ENCODE results near the gene SIPA1L3. TPM values are rescaled to one million over a fixed set of nuclear protein-coding genes. Genes with fewer than 3 reads are reported as not detected.

SIPA1L3 gene
- total RNA-seq, 1 donor from 2014 or later = 14.6 TPM

DNA sequence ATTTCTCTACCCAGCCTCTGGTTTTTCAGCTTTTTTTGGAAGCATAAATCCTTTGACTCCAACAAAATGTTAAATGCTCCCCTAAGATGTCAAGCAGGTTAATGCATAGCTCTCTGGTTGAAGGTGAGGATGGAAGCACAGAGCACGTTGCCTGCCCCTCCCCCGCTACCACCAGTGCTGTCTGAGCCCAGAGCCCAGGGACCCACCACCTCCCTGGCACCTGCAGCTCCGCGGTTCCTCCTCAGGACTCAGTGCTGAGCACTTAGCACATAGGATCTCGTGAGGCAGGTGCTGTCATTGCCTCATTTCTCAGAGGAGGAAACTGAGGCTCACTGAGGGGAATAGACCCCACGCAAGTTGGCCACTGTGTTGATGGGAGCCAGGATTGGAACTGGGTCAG is 268.4 kb downstream of the SIPA1L3 start:
- intact Hi-C loops (cut with micrococcal nuclease) = no loop called here

DNA sequence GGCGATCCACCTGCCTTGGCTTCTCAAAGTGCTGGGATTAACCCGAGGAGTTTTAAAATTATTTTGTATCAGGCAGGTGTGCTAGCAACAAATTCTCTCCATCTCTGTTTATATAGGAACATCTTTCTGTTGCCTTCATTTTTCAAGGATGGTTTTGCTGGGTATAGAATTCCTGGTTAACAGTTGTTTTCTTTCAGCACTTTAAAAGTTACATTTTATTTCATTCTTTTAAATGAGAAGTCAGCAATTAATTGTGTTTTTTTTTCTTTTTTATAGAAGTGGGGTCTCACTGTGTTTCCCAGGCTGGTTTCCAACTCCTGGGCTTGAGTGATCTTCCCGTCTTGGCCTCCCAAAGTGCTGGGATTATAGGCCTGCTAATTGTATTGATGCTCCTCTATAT is 273.1 kb downstream of the SIPA1L3 start:
- intact Hi-C loops (cut with micrococcal nuclease) = no loop called here

DNA sequence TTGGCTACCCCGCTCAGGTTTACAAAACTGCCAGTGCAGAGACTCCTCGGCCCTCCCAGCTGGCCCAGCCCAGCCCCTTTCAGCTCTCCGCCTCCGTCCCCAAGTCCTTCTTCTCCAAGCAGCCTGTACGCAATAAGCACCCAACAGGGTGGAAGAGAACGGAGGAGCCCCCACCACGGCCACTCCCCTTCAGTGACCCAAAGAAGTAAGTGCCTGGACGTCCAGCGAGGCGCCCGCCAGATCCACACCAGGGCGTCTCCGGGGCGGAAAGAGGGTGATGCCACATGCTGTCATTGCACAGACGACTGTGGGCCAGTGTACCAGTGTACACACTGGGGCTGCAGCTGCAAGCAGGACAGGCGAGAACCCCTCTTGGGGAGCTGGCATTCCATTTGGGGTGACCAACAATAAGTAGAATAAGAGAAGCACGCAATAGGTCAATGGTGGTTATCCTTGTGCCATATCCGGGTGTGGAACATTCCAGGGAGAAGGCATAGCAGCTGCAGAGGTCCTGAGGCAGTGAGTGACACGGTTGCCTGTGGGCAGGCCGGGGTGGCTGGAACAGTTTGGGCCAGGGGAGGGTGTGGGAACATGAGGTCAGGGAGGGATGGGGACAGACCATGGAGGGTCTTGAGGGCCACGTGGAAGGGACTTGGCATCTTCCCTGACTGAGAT is 275.7 kb downstream of the SIPA1L3 start:
- intact Hi-C loops (cut with micrococcal nuclease) = no loop called here

DNA sequence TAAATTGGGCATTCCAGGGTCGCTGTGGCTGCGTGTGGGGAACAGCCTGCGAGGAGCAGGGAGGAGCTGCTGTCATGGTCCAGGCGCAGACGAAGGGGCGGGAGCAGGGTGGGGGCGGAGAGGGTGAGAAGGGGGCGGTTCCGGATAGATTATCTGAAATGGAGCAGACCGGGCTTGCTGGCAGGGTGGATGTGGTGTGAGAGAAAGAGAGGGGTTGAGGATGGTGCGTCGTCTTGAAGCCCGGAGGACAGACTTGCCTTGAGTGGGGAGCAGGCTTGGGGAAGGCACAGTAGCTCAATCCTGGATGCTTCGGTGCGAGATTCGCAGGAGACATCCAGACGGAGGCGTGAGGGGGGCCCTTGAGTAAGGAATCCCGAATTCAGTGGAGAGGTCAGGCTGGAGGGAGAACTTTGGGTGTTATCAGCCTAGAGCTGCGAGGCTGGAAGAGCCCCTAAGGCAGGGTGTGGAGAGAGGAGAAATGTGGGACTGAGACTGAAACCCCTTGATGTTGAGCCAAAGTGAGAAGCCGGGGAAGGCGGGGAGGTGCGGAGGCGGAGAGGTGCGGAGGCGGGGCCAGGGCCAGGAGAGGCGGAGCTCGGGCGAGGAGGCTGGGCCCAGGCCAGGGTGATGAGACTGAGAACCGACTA is 276.4 kb downstream of the SIPA1L3 start:
- intact Hi-C loops (cut with micrococcal nuclease) = no loop called here

DNA sequence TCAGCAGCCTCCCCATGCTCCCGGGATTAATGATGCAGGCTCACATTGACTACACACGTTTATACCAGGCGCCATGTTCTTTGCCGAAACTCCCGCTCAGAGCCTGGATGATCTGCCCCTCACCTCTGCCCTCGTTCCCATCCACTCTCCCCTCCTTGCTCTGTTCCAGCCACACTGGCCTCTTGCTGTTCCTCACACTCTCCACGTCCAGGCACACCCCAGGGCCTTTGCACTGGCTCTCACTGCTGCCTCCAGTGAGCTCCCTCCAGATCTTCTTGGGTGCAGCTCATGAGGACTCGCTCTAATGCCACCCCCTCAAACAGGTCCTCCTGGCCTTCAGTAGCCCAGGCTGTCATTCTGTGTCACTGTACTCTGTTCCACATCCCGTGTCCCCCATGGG is 277.8 kb downstream of the SIPA1L3 start:
- intact Hi-C loops (cut with micrococcal nuclease) = no loop called here

DNA sequence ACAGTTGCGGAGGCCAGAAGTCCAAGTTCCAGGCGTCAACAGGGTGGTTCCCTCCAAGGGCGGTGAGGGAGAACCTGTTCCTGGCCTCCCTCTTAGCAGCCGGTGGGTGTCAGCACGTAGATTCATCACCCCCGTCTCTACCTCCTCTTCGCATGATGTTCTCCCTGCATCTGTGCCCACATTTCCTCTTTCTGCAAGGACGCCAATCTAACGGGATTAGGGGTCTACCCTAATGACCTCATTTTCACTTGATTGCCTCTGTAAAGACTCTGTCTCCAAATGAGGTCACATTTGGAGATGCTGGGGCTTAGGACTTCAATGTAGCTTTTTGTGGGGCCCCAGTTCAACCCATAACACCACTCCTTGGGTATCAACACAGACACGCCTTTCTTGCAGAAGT is 278.6 kb downstream of the SIPA1L3 start:
- intact Hi-C loops (cut with micrococcal nuclease) = no loop called here

DNA sequence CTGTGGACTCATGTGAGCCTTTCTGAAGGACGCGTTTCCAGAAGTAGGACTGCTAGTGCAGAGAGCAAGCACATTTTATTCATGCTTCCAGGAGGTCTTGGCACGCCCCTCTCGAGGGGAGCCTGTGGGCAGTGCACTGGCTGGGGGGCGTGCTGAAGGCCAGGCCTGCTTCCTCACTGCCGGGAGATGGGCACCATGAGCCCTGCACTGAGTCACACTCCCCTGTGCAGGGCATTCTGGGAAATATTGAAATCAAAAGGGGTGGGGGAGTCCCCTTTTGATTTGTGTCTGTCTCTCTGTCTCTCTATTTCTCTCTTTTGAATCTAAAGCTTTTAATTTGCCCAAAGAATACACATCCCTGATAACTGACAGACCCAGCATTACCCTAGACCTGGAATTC is 283.1 kb downstream of the SIPA1L3 start:
- intact Hi-C loops (cut with micrococcal nuclease) = no loop called here

- intact Hi-C loops (cut with micrococcal nuclease) = no loop called here
These were observed 283.8 kb downstream of the SIPA1L3 start for GRCh38 chr19:38190793-38191192.

DNA sequence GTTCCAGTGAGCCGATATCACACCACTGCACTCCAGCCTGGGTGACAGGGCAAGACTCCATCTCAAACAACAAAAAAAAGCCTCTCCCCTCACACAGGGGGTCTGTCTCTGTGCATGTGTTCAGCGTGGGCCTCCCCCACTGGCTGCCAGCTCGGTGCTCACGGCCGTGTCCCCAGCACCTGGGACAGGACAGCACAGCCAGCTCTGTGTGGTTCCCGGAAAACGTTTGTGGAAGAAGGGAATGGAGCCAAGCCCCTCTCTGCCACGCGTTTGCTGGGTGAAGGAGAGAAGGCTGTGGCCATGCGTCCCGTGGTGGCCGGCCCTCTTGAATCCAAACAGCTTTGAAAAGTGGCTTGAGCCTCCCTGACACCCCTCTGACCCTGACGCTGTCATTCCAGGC is 284.7 kb downstream of the SIPA1L3 start:
- intact Hi-C loops (cut with micrococcal nuclease) = no loop called here

GRCh38 chr19:38193445-38193844 is 286.4 kb downstream of the SIPA1L3 start:
- intact Hi-C loops (cut with micrococcal nuclease) = no loop called here

GRCh38 chr19:38194061-38194701 is 287.2 kb downstream of the SIPA1L3 start:
- intact Hi-C loops (cut with micrococcal nuclease) = no loop called here

DNA sequence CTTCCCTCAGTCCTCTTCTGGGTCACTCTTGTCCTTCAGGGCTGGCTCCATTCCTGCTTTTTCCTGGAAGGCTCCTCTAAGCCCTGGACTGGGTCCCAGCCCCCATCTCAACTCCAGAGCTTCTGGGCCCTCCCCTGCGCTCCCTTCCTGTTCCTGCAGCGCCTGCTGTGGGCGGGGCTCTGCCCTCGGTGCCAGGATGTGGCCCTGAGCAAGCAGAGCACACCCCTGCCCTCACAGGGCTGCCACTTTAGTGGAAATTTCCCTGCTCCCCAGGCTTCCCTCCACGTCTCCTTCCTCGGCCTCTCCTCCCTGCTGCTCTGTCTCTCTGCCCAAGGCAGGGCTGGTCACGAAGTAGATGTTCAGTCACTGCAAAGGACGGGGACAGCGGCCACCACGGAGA is 288.2 kb downstream of the SIPA1L3 start:
- intact Hi-C loops (cut with micrococcal nuclease) = no loop called here

DNA sequence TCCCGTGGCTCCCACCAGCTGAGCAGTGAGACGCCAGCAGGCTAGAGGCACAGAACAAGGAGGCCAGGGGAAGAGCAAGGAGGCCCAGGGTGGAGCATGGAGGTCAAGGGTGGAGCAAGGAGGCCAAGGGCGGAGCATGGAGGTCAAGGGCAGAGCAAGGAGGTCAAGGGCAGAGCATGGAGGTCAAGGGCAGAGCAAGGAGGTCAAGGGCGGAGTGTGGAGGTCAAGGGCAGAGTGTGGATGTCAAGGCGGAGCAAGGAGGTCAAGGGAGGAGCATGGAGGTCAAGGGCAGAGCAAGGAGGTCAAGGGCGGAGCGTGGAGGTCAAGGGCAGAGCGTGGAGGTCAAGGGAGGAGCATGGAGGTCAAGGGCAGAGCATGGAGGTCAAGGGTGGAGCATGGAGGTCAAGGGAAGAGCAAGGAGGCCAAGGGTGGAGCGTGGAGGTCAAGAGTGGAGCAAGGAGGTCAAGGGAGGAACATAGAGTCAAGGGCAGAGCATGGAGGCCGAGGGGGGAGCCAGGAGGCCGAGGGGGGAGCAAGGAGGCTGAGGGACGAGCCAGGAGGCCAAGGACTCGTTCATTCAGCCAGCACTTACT is 289.3 kb downstream of the SIPA1L3 start:
- intact Hi-C loops (cut with micrococcal nuclease) = no loop called here

DNA sequence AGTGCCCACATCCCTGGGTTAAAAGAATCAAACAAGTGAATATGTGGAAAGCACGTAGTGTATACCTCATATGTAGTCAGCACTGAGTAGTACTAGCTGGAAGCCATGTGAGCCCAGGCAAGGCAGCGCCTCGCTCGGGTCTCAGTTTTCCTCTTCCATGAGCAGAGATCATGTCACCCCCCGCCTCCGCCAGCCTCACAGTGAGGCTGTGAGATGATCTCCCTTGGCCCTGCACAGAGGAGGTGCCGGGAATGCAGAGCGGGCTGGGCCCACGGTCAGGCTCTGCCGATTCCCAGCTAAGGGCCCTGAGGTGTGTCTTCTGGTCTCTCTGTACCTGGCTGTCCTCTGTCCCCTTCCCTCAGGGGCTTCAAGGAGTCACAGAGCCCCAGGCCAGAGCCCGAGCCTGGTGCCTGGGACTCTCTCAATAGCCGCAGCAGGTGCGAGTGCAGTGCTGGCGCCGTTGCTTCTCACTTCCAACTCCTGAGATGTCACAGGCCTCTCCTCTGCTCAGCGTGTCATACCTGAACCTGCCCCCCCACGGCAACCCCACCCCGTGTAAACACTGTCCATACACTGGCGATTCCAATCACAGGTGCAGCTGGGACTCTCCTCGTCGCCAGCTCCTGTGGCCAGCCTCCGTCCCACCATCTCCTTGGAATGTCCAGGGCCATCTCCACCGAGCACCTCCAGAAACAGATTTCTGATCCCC is 290.1 kb downstream of the SIPA1L3 start:
- intact Hi-C loops (cut with micrococcal nuclease) = no loop called here

- intact Hi-C loops (cut with micrococcal nuclease) = no loop called here
These were observed 291.1 kb downstream of the SIPA1L3 start for GRCh38 chr19:38197937-38198704.

DNA sequence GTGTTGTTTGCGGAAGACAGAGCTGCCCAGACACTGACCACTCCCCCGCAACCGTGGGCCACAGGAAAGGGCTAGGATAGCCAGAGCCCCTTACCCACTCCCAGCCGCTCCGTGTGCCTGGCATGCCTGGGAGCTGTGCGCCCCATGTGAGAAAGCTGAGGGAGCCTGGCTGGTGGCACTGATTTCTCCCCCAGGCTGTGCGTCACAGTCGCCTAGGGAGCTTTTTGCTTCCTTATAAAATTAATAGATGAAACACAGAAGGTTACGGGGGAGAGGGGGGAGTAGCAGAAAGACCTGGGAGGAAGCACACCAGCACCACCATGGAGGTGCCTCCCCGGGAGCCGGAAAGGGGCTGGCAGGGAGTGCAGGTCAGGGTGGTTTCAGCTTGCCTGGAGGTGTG is 292.3 kb downstream of the SIPA1L3 start:
- intact Hi-C loops (cut with micrococcal nuclease) = no loop called here

DNA sequence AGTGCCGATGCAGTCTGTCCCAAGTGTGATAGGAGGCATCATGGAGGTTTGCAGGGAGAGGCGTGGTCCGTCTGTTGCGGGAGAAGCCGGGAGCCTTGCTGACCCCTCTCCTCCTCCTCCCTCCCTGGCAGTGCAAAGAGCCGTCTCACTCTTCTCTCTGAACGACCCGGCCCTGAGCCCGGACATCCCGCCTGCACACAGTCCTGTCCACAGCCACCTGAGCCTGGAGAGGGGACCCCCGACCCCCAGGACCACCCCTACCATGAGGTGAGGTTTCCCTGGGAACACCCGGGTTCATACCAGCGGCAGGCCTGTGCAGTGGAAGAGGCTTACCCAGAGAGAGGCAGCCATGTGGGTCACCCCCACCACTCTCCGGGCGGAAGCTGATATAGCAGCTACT is 294.7 kb downstream of the SIPA1L3 start:
- intact Hi-C loops (cut with micrococcal nuclease) = no loop called here

DNA sequence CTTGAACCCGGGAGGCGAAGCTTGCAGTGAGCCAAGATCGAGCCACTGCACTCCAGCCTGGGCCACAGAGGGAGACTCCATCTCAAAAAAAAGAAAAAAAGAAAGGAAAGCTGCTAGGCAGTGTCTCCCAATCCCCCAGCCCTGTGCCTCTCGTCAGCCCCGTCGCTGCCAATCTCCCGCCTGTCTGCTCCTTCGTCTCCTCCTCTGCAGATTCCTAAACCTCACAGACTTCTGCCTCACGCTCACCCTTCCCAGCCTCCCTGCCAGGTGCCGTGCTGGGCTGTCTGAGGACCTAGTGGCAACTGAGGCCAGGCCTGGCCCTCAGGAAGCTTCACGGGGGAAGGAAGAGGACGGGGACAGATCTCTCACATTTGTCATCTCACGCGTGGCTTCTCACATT is 295.5 kb downstream of the SIPA1L3 start:
- intact Hi-C loops (cut with micrococcal nuclease) = no loop called here

GRCh38 chr19:38203197-38203596 is 296.2 kb downstream of the SIPA1L3 start:
- intact Hi-C loops (cut with micrococcal nuclease) = no loop called here

DNA sequence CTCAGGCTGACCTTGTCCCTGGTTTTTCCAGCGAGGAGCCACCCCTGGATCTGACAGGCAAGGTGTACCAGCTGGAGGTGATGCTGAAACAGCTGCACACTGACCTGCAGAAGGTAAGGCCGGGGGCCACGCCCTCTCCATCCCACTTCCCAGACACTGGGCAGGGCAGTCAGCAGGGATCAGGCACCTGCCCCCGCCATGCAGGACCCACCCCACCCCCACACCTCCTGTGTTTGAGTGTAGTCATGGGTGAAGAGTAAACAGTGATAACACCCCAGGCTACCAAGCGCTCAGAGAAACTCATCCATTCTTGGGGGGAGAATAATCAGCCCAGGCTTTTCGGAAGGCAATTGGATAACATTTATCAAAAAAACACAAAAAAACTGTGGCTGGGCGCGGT is 297.1 kb downstream of the SIPA1L3 start:
- intact Hi-C loops (cut with micrococcal nuclease) = no loop called here

DNA sequence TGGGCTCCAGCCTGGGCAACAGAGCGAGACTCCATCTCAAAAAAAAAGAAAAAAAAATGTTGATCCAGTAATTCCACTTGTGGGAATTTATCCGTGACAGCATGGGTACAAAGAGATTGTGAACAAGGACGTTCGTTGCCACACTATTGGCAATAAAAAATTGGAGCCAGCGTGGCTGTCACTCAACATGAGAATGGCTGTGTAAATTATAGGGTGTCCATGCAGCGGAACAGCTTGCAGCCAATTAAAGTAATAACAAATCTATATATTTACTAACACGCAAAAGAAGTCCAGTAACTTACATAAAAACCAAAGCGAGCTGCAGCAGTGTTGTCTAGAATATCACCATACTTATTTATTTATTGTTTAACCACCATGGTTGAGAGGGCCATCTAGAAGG is 297.7 kb downstream of the SIPA1L3 start:
- intact Hi-C loops (cut with micrococcal nuclease) = no loop called here

All from T-helper 2 cell treated with Interferon-gamma antibody and Interleukin-4, amounts not matched to agents 100 ng/mL and 5 ng/mL, for 36 hours (primary cell).